NB4 (cell line): Measurements from ENCODE around the gene REC114.

ENCODE experiments used
- CTCF ChIP-seq: IDR thresholded peaks from one replicate; pipeline ENCODE4 v1.5.1; 2012; ENCODE audit warnings: low read depth, low read length
- POLR2A ChIP-seq: IDR thresholded peaks from 2 replicates; pipeline ENCODE4 v1.6.1; 2011; ENCODE audit warnings: mild to moderate bottlenecking; ENCODE audit not compliant: insufficient read length; ENCODE audit errors: extremely low read depth

- no peak for TF ChIP-seq CTCF
- no peak for TF ChIP-seq POLR2A
These were observed 160.0 kb downstream of the REC114 start for GRCh38 chr15:73602992-73603391.
